Astrocyte (in vitro differentiated cells and primary cell): Measurements from ENCODE around the gene STKLD1. TPM values are rescaled to one million over a fixed set of nuclear protein-coding genes. Genes with fewer than 3 reads are reported as not detected.

ENCODE experiments used
- DNase-seq: peaks from one replicate; pipeline ENCODE4 v3.0.0-alpha.2; 2010; ENCODE audit warnings: low read depth
- FAIRE-seq: peaks from 2 replicates; lab custom pipeline; 2011; peaks lifted over from hg19 to GRCh38; lab: Jason Lieb, UNC
- H2AFZ ChIP-seq: 2 replicates; pipeline ENCODE4 v1.6.0; 2012; ENCODE audit warnings: low read depth, low read length, inconsistent platforms
- H3K27ac ChIP-seq: 2 replicates; pipeline ENCODE4 v1.5.1; 2011; ENCODE audit warnings: low read depth, low read length, inconsistent platforms
- H3K27me3 ChIP-seq: 2 replicates; pipeline ENCODE4 v1.6.0; 2011; ENCODE audit warnings: low read length, inconsistent platforms; ENCODE audit not compliant: insufficient read depth
- H3K36me3 ChIP-seq: 2 replicates; pipeline ENCODE4 v1.5.1; 2011; ENCODE audit warnings: low read length, inconsistent platforms; ENCODE audit not compliant: insufficient read depth
- H3K4me1 ChIP-seq: 2 replicates; pipeline ENCODE4 v1.5.1; 2011; ENCODE audit warnings: low read length, inconsistent platforms; ENCODE audit not compliant: insufficient read depth
- H3K4me2 ChIP-seq: 2 replicates; pipeline ENCODE4 v1.6.0; 2012; ENCODE audit warnings: low read length, inconsistent platforms
- H3K4me3 ChIP-seq: 2 replicates; pipeline ENCODE4 v1.5.1; 2011; ENCODE audit warnings: low read depth, mild to moderate bottlenecking, low read length, inconsistent platforms; ENCODE audit not compliant: insufficient read depth
- H3K79me2 ChIP-seq: 2 replicates; pipeline ENCODE4 v1.6.0; 2012; ENCODE audit warnings: mild to moderate bottlenecking, low read length, inconsistent platforms; ENCODE audit not compliant: insufficient read depth
- H3K9ac ChIP-seq: 2 replicates; pipeline ENCODE4 v1.6.0; 2012; ENCODE audit warnings: mild to moderate bottlenecking, low read length, inconsistent platforms
- H3K9me3 ChIP-seq: 2 replicates; pipeline ENCODE4 v1.5.1; 2012; ENCODE audit warnings: low read depth, mild to moderate bottlenecking, low read length, inconsistent platforms; ENCODE audit not compliant: insufficient read depth
- H4K20me1 ChIP-seq: 2 replicates; pipeline ENCODE4 v1.6.0; 2012; ENCODE audit warnings: low read length, inconsistent platforms; ENCODE audit not compliant: insufficient read depth
- H3K27ac Mint-ChIP-seq: one replicate; pipeline ENCODE4 v1.8.0; 2021; ENCODE audit warnings: mild to moderate bottlenecking, mixed read lengths; ENCODE audit not compliant: unreplicated experiment
- H3K27me3 Mint-ChIP-seq: one replicate; pipeline ENCODE4 v1.8.0; 2021; ENCODE audit warnings: low read depth, mixed read lengths; ENCODE audit not compliant: unreplicated experiment
- H3K36me3 Mint-ChIP-seq: one replicate; pipeline ENCODE4 v1.8.0; 2021; ENCODE audit warnings: low read depth, mixed read lengths; ENCODE audit not compliant: unreplicated experiment
- H3K4me1 Mint-ChIP-seq: one replicate; pipeline ENCODE4 v1.8.0; 2021; ENCODE audit warnings: low read depth, mixed read lengths; ENCODE audit not compliant: unreplicated experiment
- H3K4me3 Mint-ChIP-seq: one replicate; pipeline ENCODE4 v1.8.0; 2021; ENCODE audit warnings: mild to moderate bottlenecking, moderate library complexity, mixed read lengths; ENCODE audit not compliant: unreplicated experiment
- H3K9me3 Mint-ChIP-seq: one replicate; pipeline ENCODE4 v1.8.0; 2021; ENCODE audit warnings: mild to moderate bottlenecking, mixed read lengths; ENCODE audit not compliant: unreplicated experiment
- EZH2 ChIP-seq: IDR thresholded peaks from 2 replicates; pipeline ENCODE4 v1.6.1; 2012; ENCODE audit warnings: mild to moderate bottlenecking, low read length, inconsistent platforms; ENCODE audit not compliant: insufficient read depth
- total RNA-seq: library from RNA; stranded (reverse); gene quantifications from 2 replicates; pipeline ENCODE4 v1.2.1, GENCODE V29; 2021
- TF ChIP-seq, protein P1 (sequence below): IDR thresholded peaks from 2 replicates; pipeline ENCODE4 v1.5.1; 2011; ENCODE audit warnings: low read depth, mild to moderate bottlenecking, inconsistent platforms, low read length, moderate library complexity; ENCODE audit not compliant: insufficient read depth

The STKLD1 gene
- total RNA-seq, 1 donor from 2014 or later, result 0.82 TPM

DNA sequence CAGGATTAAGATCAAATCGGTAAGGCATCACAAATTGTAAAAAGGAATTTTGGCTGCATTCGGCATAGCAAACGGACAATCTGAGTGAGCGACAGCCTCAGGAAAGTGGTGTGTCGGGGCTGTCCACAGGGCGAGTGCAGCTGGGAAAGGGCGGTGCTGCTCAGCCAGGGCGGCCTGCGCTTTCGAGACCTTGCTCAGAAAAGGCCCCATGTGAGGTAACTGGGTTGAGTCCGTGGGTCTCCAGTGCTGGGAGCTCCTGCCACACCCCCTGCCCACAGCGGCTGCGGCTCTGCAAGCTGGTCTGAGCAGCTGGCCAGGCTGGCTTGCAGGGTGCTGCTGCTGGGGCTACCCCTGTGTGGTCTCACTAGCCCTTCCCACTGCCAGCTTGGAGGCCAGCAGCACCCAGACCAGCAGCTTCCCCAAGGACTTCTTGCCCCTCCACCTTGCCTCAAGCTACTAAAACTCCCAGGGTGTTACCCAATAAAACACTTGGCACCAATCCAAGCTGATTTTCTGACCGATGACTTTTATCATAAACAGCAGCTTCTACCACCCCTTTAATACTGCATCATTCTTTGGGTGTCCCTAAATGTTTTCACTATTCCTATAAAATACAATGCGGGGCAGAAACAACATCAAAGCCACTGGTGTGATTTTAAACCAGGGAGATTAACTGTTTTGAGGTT, 13.7 kb upstream of the STKLD1 start:
- no peaks in the 10 kb centered on the region for H3K9me3 ChIP-seq
- H3K36me3 ChIP-seq, result peaks cover 56% of the 10 kb centered on the region
- no peak overlapping the region for H3K4me2 ChIP-seq
- TF ChIP-seq, protein P1, sequence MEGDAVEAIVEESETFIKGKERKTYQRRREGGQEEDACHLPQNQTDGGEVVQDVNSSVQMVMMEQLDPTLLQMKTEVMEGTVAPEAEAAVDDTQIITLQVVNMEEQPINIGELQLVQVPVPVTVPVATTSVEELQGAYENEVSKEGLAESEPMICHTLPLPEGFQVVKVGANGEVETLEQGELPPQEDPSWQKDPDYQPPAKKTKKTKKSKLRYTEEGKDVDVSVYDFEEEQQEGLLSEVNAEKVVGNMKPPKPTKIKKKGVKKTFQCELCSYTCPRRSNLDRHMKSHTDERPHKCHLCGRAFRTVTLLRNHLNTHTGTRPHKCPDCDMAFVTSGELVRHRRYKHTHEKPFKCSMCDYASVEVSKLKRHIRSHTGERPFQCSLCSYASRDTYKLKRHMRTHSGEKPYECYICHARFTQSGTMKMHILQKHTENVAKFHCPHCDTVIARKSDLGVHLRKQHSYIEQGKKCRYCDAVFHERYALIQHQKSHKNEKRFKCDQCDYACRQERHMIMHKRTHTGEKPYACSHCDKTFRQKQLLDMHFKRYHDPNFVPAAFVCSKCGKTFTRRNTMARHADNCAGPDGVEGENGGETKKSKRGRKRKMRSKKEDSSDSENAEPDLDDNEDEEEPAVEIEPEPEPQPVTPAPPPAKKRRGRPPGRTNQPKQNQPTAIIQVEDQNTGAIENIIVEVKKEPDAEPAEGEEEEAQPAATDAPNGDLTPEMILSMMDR, result no peak
- no peak for TF ChIP-seq EZH2
- Mint-ChIP-seq H3K27ac (no peak overlapping the region), H3K9me3 (no peaks in the 10 kb centered on the region), H3K4me1 (peaks cover 31% of the 10 kb centered on the region), H3K36me3 (peaks cover 11% of the 10 kb centered on the region), H3K4me3 (no peak overlapping the region), H3K27me3 (no peaks in the 10 kb centered on the region)
- H2AFZ ChIP-seq, result no peak overlapping the region
- no peaks in the 10 kb centered on the region for H3K27me3 ChIP-seq
- no peak for DNase-seq
- H3K4me1 ChIP-seq, result peaks cover 3% of the 10 kb centered on the region
- no peak for FAIRE-seq
- peaks cover 97% of the 10 kb centered on the region for H4K20me1 ChIP-seq
- H3K4me3 ChIP-seq, result no peak overlapping the region
- no peak overlapping the region for H3K27ac ChIP-seq
- H3K9ac ChIP-seq, result no peak overlapping the region
- H3K79me2 ChIP-seq, result peaks cover 92% of the 10 kb centered on the region

GRCh38 chr9:133366435-133366834, 9.7 kb upstream of the STKLD1 start:
- H3K79me2 ChIP-seq, result peaks cover 96% of the 10 kb centered on the region
- no peak overlapping the region for H3K4me3 ChIP-seq
- Mint-ChIP-seq H3K9me3 (no peaks in the 10 kb centered on the region), H3K27me3 (no peaks in the 10 kb centered on the region), H3K36me3 (peaks cover 20% of the 10 kb centered on the region), H3K4me3 (no peak overlapping the region), H3K4me1 (peaks cover 44% of the 10 kb centered on the region), H3K27ac (no peak overlapping the region)
- H3K36me3 ChIP-seq, result peaks cover 61% of the 10 kb centered on the region
- no peak for TF ChIP-seq EZH2
- TF ChIP-seq, protein P1, result no peak
- H3K27ac ChIP-seq, result no peak overlapping the region
- FAIRE-seq (no peak), DNase-seq (no peak)
- H3K9me3 ChIP-seq, result no peaks in the 10 kb centered on the region
- peaks cover 97% of the 10 kb centered on the region for H4K20me1 ChIP-seq
- no peak overlapping the region for H3K9ac ChIP-seq
- no peak overlapping the region for H2AFZ ChIP-seq
- H3K4me2 ChIP-seq, result no peak overlapping the region
- no peaks in the 10 kb centered on the region for H3K27me3 ChIP-seq
- H3K4me1 ChIP-seq, result peaks cover 21% of the 10 kb centered on the region

DNA sequence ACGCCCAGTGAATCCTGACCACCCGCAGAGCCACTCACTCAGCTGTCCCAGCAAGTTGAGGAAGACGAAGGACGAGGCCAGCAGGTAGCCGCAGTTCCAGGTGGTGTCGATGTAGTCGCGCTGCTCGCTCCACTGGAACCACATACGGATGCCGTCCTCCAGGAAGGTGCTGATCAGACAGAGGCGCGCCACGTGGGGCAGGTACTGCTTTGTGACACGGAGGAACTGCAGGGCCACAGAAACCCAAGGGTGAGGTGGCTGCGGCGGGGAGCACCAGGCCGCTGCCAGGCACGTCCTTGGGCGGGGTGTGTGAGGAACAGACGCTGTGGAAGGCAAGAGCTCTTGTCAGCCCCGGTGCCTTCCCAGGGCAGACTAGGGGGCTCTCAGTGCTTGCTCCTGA, 8.9 kb upstream of the STKLD1 start:
- no peak overlapping the region for H3K27ac ChIP-seq
- FAIRE-seq (no peak), DNase-seq (no peak)
- peaks cover 58% of the 10 kb centered on the region for H3K36me3 ChIP-seq
- H3K27me3 Mint-ChIP-seq, result no peaks in the 10 kb centered on the region
- H3K4me2 ChIP-seq, result no peak overlapping the region
- H3K4me3 Mint-ChIP-seq, result no peak overlapping the region
- H3K4me1 Mint-ChIP-seq, result peaks cover 51% of the 10 kb centered on the region
- no peaks in the 10 kb centered on the region for H3K9me3 ChIP-seq
- no peak overlapping the region for H3K9ac ChIP-seq
- H3K36me3 Mint-ChIP-seq, result peaks cover 19% of the 10 kb centered on the region
- no peaks in the 10 kb centered on the region for H3K9me3 Mint-ChIP-seq
- no peak overlapping the region for H3K4me3 ChIP-seq
- no peak overlapping the region for H3K27ac Mint-ChIP-seq
- peaks cover 97% of the 10 kb centered on the region for H4K20me1 ChIP-seq
- peaks cover 96% of the 10 kb centered on the region for H3K79me2 ChIP-seq
- H3K27me3 ChIP-seq, result no peaks in the 10 kb centered on the region
- H3K4me1 ChIP-seq, result peaks cover 29% of the 10 kb centered on the region
- TF ChIP-seq EZH2, result no peak
- TF ChIP-seq, protein P1, result no peak
- H2AFZ ChIP-seq, result no peak overlapping the region
